ENCODE measurements around the gene DEFB132.

Gene DEFB132

DNA sequence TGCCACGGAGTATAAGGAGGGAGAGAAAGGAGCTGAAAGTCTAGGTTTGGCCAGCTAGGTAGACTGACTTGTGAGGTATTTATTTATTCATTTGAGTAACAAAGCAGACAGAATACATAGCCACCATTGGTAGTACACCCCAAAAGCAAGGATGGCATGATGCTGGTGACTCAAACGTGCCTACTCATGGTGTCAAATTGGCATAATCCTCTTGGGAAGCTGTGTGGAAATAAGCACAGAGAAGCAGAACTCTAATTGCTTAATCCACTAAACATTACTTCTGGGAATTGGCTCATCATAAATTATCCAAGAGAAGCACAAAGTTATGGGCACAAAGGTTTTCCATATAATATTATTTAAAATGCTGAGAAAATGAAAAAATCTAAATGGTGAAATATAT, 2.5 kb downstream of the DEFB132 start:
- in situ Hi-C loops (cut with MboI; ENCODE audit: low sequenced_read_pairs), result no loop called here

GRCh38 chr20:263701-264100, 6.2 kb downstream of the DEFB132 start:
- in situ Hi-C loops (cut with MboI; ENCODE audit: low sequenced_read_pairs), result no loop called here

- in situ Hi-C loops (cut with MboI; ENCODE audit: low sequenced_read_pairs), result no loop called here
These were observed 9.4 kb downstream of the DEFB132 start for GRCh38 chr20:266596-267562.

DNA sequence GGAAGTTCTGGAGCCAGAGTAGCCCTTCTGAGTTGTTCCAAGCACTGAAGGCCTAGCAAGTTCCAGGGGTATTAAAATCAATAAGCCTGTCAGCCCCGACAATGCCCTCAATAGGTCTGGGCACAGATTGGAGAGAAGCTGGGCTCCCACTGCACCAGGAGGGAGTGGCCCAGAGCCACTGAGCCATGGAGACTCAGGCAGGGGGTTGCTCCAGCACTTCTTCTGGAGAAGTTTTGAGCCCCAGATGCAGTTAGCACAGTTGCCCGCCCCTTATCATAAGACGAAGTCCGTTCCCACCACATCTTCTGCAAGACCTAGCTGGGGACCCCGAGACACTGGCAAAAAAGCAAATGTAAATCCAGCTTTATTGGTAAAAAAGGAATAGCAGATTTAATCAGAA, 13.0 kb downstream of the DEFB132 start:
- in situ Hi-C loops (cut with MboI; ENCODE audit: low sequenced_read_pairs), result no loop called here

DNA sequence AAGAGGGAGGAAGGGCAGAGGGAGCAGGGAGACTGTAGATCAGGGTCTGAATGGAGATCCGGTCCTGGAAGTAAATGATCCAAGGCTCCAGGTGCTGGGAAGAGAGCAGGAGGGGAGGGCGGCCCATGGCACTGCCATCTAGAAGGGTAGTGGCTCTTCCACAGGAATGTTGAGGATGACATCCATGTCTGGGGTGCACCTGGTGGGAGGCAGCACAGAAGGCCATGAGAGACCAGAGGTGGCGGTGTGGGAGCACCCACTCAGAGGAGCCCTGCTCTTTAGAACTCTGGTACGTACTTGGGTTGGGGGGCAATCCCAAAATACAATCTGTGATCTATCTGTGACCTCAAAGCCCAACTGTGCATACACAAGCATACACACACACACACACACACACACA, 13.5 kb downstream of the DEFB132 start:
- in situ Hi-C loops (cut with MboI; ENCODE audit: low sequenced_read_pairs), result no loop called here

GRCh38 chr20:271528-271927, 14.0 kb downstream of the DEFB132 start:
- in situ Hi-C loops (cut with MboI; ENCODE audit: low sequenced_read_pairs), result no loop called here

GRCh38 chr20:272718-273117, 15.2 kb downstream of the DEFB132 start:
- in situ Hi-C loops (cut with MboI; ENCODE audit: low sequenced_read_pairs), result no loop called here

GRCh38 chr20:273884-274283, 16.4 kb downstream of the DEFB132 start:
- in situ Hi-C loops (cut with MboI; ENCODE audit: low sequenced_read_pairs), result no loop called here

- in situ Hi-C loops (cut with MboI; ENCODE audit: low sequenced_read_pairs), result no loop called here
These were observed 18.3 kb downstream of the DEFB132 start for GRCh38 chr20:275791-276190.

GRCh38 chr20:276620-277495, 19.3 kb downstream of the DEFB132 start:
- in situ Hi-C loops (cut with MboI; ENCODE audit: low sequenced_read_pairs), result no loop called here

DNA sequence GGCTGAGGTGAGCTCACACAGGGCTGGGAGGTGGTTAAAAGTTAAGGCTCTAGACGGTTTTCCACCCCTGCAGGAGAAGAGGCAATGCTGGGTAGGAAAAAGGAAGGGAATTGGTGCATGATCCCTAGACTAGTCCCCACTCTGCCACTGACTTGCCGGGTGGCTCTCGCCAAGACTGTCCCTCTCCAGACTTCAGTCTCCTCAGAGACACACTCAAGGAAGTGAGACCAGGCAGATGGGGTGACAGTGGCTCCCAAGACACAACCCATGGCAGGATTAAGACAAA, 19.9 kb downstream of the DEFB132 start:
- in situ Hi-C loops (cut with MboI; ENCODE audit: low sequenced_read_pairs), result no loop called here

DNA sequence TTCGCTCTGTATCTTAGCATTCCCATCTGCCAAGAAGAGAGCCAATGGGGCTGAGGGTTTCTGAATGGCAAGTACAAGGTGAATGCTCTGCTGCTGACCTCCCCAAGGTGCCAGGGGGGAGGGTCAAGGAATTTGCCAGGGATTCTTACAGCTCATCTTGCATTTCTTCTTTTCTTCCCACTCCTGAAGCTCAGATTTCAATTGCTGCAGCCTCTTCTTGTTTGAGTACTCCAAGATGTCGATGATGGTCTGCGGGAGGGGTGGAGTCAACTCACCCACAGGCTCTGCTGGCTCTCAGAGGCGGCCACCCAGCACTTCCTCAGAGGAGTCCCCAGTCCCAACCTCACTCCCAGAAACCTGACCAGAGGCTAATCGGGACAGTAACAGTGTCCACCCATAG, 20.7 kb downstream of the DEFB132 start:
- in situ Hi-C loops (cut with MboI; ENCODE audit: low sequenced_read_pairs), result no loop called here

DNA sequence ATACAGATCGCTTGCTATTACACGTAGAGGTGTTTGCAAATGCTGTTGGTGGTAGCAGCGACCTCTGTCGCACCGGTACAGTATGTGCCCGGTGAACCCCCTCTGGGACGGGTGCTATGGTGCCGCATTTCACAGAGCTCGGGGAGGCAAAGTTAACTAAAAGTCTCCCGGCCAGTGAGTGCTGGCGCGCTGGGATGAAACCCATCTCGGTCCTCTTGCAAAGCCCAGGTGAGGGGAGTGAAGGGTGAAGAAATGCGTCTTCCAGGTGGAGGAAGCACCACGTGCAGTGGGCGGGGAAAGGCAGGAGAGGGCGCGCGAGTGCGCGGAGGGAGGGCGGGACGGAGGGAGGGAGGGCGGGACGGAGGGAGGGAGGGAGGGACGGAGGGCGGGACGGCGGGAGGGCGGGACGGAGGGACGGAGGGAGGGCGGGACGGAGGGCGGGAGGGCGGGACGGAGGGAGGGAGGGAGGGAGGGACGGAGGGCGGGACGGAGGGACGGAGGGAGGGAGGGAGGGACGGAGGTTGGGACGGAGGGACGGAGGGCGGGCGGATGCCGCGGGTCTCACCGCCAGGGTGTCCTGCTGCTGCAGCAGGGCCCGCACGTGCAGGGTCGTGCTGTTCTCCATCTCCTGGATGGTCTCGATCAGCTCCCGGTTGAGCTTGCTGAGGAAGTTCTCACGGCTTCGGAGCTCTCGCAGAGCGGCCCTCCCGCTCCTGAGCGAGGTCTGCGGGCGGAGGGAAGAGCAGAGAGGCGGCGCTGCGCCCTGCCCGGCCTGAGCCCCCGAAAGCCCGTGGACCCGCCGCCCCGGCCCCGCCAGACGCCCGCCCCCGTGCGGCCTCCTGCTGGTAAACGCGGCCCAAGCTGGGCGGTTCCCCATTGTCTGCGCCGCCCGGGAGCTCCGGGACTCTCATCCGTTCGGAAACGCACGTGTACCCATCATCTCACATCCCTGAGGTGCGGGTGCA, 21.4 kb downstream of the DEFB132 start:
- in situ Hi-C loops (cut with MboI; ENCODE audit: low sequenced_read_pairs), result no loop called here

- in situ Hi-C loops (cut with MboI; ENCODE audit: low sequenced_read_pairs), result no loop called here
These were observed 26.6 kb downstream of the DEFB132 start for GRCh38 chr20:284172-284571.

- in situ Hi-C loops (cut with MboI; ENCODE audit: low sequenced_read_pairs), result no loop called here
These were observed 29.0 kb downstream of the DEFB132 start for GRCh38 chr20:286508-286907.

GRCh38 chr20:288956-289692, 31.6 kb downstream of the DEFB132 start:
- in situ Hi-C loops (cut with MboI; ENCODE audit: low sequenced_read_pairs), result no loop called here

- in situ Hi-C loops (cut with MboI; ENCODE audit: low sequenced_read_pairs), result no loop called here
These were observed 32.2 kb downstream of the DEFB132 start for GRCh38 chr20:289693-290083.

GRCh38 chr20:290084-290831, 32.7 kb downstream of the DEFB132 start, which contains the start of gene C20orf96:
TSS of gene C20orf96 (minus strand) at chr20:290750. CDS start at chr20:290610, 140 bp downstream.
- in situ Hi-C loops (cut with MboI; ENCODE audit: low sequenced_read_pairs), result no loop called here

- in situ Hi-C loops (cut with MboI; ENCODE audit: low sequenced_read_pairs), result no loop called here
These were observed 37.1 kb downstream of the DEFB132 start for GRCh38 chr20:294602-295001.

All from HL-60/S4 treated with retinoic acid at 250 ng/mL for 4 days and 3 days (cell line).